ENCODE results near the gene SWI5.

- TF ChIP-seq CTCF (IDR thresholded peaks at IDR 0.05), result no peak
- TF ChIP-seq POLR2A (IDR thresholded peaks at IDR 0.05), result no peak
These were observed 45.9 kb downstream of the SWI5 start for GRCh38 chr9:128321879-128322403.
